Measurements from ENCODE around the gene CPM. TPM values are rescaled to one million over a fixed set of nuclear protein-coding genes. Genes with fewer than 3 reads are reported as not detected.
A peak's percentile ranks its signal among the peaks of the same experiment; 100 is the strongest.

CPM gene
- total and polyA plus RNA-seq, 12 donors = 2.1 to 17.8 (median 5.4) TPM

DNA sequence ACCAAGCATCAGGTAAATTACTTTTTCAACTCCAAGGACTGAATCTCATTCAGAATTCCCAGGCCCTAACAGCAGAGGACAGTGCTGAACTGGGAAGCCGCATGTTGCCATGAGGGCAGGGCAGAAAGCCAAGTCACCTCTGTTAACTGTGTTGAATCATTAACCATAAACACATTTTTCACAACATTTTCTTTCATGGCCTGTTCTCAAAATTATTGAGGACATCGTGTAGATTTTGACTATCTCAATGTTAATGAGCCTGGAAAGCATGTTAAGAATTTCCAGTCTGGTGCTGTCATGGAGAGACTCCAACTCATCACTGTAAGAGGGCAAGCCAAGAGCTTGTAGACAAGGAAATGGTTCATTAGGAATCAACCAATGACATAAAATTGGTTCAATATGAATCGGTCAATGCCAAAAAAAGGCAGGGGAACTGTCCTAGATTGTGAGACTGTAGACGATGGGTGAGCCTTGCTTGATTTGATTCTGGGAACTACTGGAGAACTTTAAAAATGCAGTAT lies 33.7 kb downstream of the CPM start:
- WGBS, 2 donors = 49 to 62% methylated on average over 4 of the region's 4 CpGs
- Histone ChIP-seq H3K27me3 (no peaks in the 10 kb centered on the region), H3K4me3 (no peak overlapping the region), H3K9me3 (no peaks in the 10 kb centered on the region), H3K36me3 (no peaks in the 10 kb centered on the region), H3K27ac (peak overlapping the region in 2 of 10 donors; percentile 2 to 13), H3K4me1 (peaks cover 0 to 22% (median 15%) of the 10 kb centered on the region in 9 donors)
- ATAC-seq (peak in 1 of 8 donors; percentile 39), DNase-seq (peak in 1 of 2 donors; percentile 13)
- intact Hi-C loops (cut with DNase I) = no loop called here
- TF ChIP-seq, protein P1, sequence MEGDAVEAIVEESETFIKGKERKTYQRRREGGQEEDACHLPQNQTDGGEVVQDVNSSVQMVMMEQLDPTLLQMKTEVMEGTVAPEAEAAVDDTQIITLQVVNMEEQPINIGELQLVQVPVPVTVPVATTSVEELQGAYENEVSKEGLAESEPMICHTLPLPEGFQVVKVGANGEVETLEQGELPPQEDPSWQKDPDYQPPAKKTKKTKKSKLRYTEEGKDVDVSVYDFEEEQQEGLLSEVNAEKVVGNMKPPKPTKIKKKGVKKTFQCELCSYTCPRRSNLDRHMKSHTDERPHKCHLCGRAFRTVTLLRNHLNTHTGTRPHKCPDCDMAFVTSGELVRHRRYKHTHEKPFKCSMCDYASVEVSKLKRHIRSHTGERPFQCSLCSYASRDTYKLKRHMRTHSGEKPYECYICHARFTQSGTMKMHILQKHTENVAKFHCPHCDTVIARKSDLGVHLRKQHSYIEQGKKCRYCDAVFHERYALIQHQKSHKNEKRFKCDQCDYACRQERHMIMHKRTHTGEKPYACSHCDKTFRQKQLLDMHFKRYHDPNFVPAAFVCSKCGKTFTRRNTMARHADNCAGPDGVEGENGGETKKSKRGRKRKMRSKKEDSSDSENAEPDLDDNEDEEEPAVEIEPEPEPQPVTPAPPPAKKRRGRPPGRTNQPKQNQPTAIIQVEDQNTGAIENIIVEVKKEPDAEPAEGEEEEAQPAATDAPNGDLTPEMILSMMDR (IDR thresholded peaks at IDR 0.05) = peak in 4 of 9 donors; percentile 7 to 47 (median 32)

DNA sequence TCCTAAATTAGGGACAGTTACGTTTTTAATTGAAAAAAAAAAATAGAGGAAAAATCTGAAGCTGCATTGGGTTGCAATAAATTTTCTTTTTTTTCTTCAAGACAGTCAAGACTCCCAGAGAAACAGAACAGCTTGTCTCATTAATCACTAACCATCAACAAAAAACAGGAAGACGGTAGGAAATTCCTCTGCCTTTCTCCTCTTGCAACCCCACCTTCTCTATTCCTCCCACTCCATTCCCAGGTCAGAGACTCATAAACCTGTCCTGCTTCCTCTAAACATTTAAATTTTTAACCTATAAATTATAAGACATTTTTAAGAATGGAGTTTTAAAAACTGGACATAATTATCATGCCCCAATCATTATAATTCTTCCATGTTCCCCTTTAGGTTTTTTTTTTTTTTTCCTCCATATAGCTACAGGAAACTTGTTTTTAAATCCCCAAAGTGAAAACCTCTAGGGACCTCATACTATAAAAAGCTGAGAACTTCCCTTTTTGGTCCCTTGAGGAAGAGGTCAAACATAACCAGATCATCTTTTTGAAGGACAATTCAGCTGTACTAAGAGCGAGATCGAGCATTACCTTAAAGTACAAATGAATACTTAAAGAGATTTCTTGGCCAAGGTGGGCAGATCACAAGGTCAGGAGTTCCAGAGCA lies 36.0 kb downstream of the CPM start:
- intact Hi-C loops (cut with DNase I) = no loop called here
- Histone ChIP-seq H3K27me3 (no peaks in the 10 kb centered on the region), H3K4me3 (no peak overlapping the region), H3K36me3 (no peaks in the 10 kb centered on the region), H3K9me3 (no peaks in the 10 kb centered on the region), H3K4me1 (peaks cover 0 to 22% (median 15%) of the 10 kb centered on the region in 9 donors), H3K27ac (peak overlapping the region in 5 of 10 donors; percentile 10 to 42 (median 21))
- ATAC-seq (peak in 4 of 8 donors; percentile 35 to 70 (median 57)), DNase-seq (no peak)
- 43 to 48% methylated on average over 4 of the region's 4 CpGs for whole genome bisulfite sequencing, 2 donors
- TF ChIP-seq, protein P1 (IDR thresholded peaks at IDR 0.05) = no peak

DNA sequence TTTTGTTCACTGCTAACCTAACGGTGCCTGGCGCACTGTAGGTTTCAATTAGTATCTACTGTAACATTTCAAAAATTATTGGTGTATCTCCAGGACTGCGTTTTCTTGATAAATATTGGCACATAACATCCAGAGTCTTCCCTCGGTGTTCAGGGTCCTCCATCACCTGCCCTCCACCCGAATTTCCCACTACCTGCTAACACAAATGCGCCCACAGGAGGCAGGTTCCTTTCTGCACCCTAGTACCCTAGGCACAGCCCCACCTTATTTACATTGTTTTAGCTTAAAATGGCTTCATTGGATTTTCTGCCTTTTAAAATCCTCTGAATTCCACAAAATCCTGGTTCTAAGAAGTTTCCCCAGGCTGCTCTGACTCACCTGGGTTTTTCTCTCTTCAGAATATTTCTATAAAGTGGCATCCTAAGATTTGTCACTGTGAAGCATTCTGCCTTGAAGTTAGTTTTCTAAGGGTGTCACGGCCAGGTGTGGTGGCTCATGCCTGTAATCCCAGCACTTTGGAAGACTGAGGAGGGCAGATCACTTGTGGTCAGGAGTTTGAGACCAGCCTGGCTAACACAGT lies 38.6 kb downstream of the CPM start:
- no peaks in the 10 kb centered on the region for H3K36me3 ChIP-seq
- TF ChIP-seq, protein P1 (IDR thresholded peaks at IDR 0.05) = no peak
- intact Hi-C loops (cut with DNase I) = no loop called here
- DNase-seq (no peak), ATAC-seq (no peak)
- 96% methylated on average over 7 of the region's 7 CpGs for WGBS, 2 donors
- no peak overlapping the region for H3K27ac ChIP-seq
- no peak overlapping the region for H3K4me3 ChIP-seq
- peaks cover 0 to 28% (median 15%) of the 10 kb centered on the region in 9 donors for H3K4me1 ChIP-seq
- no peaks in the 10 kb centered on the region for H3K9me3 ChIP-seq
- no peaks in the 10 kb centered on the region for H3K27me3 ChIP-seq

DNA sequence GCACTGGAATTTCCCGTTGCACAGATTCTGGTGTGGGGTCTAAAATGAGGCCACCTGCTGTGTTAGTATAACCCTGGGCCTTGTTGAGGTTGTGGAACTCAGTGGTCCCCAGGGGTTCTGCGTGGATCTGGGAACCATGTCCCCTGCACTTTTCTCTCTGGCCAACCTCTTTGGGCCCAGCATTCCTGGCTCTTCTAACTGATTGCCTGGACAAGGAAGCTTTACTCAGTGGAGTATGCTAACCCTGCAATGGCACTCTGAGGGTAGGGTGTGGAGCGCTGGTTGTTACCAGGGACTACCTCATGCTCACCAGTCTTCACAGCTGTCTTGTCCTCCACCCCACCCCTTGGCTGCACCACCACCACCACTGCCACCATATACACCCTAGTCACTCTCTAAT lies 39.2 kb downstream of the CPM start:
- Histone ChIP-seq H3K27me3 (no peaks in the 10 kb centered on the region), H3K4me1 (peaks cover 0 to 24% (median 15%) of the 10 kb centered on the region in 9 donors), H3K36me3 (no peaks in the 10 kb centered on the region), H3K4me3 (no peak overlapping the region), H3K9me3 (no peaks in the 10 kb centered on the region), H3K27ac (no peak overlapping the region)
- WGBS, 2 donors = 84 to 86% methylated on average over 3 of the region's 3 CpGs
- DNase-seq (no peak), ATAC-seq (no peak)
- TF ChIP-seq, protein P1 (IDR thresholded peaks at IDR 0.05) = no peak
- intact Hi-C loops (cut with DNase I) = no loop called here

Measured in heart right ventricle (tissue), 16 donors.